Adrenal gland (tissue), 12 donors: ENCODE measurements around the gene PTH2. TPM values are rescaled to one million over a fixed set of nuclear protein-coding genes. Genes with fewer than 3 reads are reported as not detected.

Source experiments
- DNase-seq, 7 donors: peaks; one replicate each; pipeline ENCODE4 v3.0.0-alpha.2; 2019 to 2020
- H3K27ac ChIP-seq, 5 donors: fragments of 200-600 bp; sonication (generic) in 4 of 5; 1 replicate in 3 of 5; 2 replicates in 2 of 5; pipeline versions ENCODE4 v1.5.1 to v1.8.0; 2016 to 2020; ENCODE audit warnings: mild to moderate bottlenecking in 1 of 5
- H3K27me3 ChIP-seq: fragments of 200-600 bp; 2 replicates; pipeline ENCODE4 v1.8.0; 2021
- H3K36me3 ChIP-seq, 2 donors: fragments of 200-600 bp; replicated peaks in 1 of 2; 1 replicate in 1 of 2; 2 replicates in 1 of 2; pipeline versions ENCODE4 v1.5.1 to v1.8.0; 2018 to 2022
- H3K4me1 ChIP-seq, 2 donors: fragments of 200-600 bp; replicated peaks in 1 of 2; 1 replicate in 1 of 2; 2 replicates in 1 of 2; pipeline versions ENCODE4 v1.5.1 to v1.8.0; 2018 to 2021
- H3K4me3 ChIP-seq, 4 donors: fragments of 200-600 bp; sonication (generic) in 3 of 4; one replicate each; pipeline ENCODE4 v1.5.1; 2016 to 2018
- H3K9me3 ChIP-seq, 3 donors: fragments of 200-600 bp; sonication (generic) in 1 of 3; replicated peaks in 1 of 3; 1 replicate in 2 of 3; 2 replicates in 1 of 3; pipeline versions ENCODE4 v1.5.1 to v1.8.0; 2016 to 2021
- CTCF ChIP-seq, 6 experiments: fragments of 450-650 bp in 4 of 6; fragments of 200-600 bp in 2 of 6; sonication (generic) in 1 of 6; IDR thresholded peaks; 1 replicate in 5 of 6; 2 replicates in 1 of 6; pipeline versions ENCODE4 v1.5.1 to v1.8.0; 2016 to 2021; ENCODE audit warnings: antibody characterized with exemption in 6 of 6, mild to moderate bottlenecking in 2 of 6, moderate library complexity in 1 of 6
- POLR2A ChIP-seq, 2 donors: fragments of 450-650 bp; IDR thresholded peaks; one replicate each; pipeline ENCODE4 v1.6.1; 2017; ENCODE audit warnings: antibody characterized with exemption in 2 of 2, mild to moderate bottlenecking in 2 of 2, moderate library complexity in 1 of 2
- WGBS, 4 donors: extraction: QIAGEN DNeasy Blood & Tissue Kit in 2 of 4; methylation state at CpG; one replicate each; pipeline versions ENCODE4 v1.1.5 to v1.1.7; 2013 to 2017; 5-methylcytosine and 5-hydroxymethylcytosine counted together
- intact Hi-C, 2 donors: fragments of 100-400 bp; cut with DNase I; formaldehyde crosslinking; loops; one replicate each; pipeline versions ENCODE4 v1.14.1 to v1.15.0; 2022 to 2023
- polyA plus RNA-seq, 3 donors: library from polyadenylated mRNA; stranded (reverse); fragments of 200-250 nt in 2 of 3; fragments of 350-450 nt in 1 of 3; fragmentation: Illumina TruSeq in 1 of 3; extraction: RNeasy Lipid Tissue Mini Kit (QIAGEN cat#74804) in 1 of 3; gene quantifications; one replicate each; pipeline ENCODE4 v1.2.3, GENCODE V29; 2013 to 2014
- total RNA-seq, 9 donors: library from RNA; depleted of rRNA in 4 of 9; stranded (reverse); fragments of >200 nt in 4 of 9; fragments of 120-200 nt in 1 of 9; fragmentation: NEBNext Ultra II Directional in 1 of 9; extraction: Animal tissue kit (Norgen Biotek cat#: 25700) in 1 of 9; gene quantifications; one replicate each; pipeline versions ENCODE4 v1.1.0 to v1.2.4, GENCODE V29; 2013 to 2023
- donor health status: healthy with polysubstance abuse.
- donor health status: Bipolar disorder and iron deficiency.
- donor health status: DM: yes; HTN: yes; CAD: no.
- donor health status: DM: no; HTN: no; CAD: no.
- donor health status: DM: no; HTN: no; CAD: no.
- donor health status: DM: yes; HTN: yes; CAD: no.

The PTH2 gene
- total and polyA plus RNA-seq, 12 donors, result not detected

GRCh38 chr19:49425922-49426592 lies 2.8 kb upstream of the PTH2 start:
- intact Hi-C loops, result no loop called here
- WGBS, 4 donors, result 3 to 5% (median 4%) methylated on average over 11 to 30 of the region's 30 CpGs
- Histone ChIP-seq H3K9me3 (no peaks in the 10 kb centered on the region), H3K36me3 (no peaks in the 10 kb centered on the region), H3K27me3 (peaks cover 85% of the 10 kb centered on the region), H3K27ac (no peak overlapping the region), H3K4me3 (no peak overlapping the region), H3K4me1 (peaks cover 0 to 25% of the 10 kb centered on the region in 2 donors)
- TF ChIP-seq CTCF (IDR thresholded peaks at IDR 0.05) (no peak), POLR2A (IDR thresholded peaks at IDR 0.05) (no peak)
- no peak for DNase-seq

DNA sequence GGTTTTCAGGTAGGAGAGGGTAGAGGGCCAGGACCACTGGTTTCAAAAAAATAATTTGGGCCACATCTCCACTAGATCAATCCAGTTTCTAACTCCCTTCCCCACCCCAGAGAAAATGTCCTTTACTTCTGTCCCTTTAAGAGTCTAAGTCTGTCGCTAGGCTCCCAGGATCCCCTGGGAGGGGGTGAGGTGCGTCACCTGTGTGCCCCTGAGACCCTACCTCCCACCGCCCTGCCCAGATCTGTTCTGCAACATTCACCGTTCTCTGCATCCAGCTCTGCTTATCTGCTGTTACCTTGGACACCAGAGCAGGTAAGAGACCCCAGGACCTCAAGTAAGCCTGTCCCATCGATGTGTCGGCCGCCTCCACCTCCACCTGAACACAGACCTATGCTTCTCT lies 1.9 kb upstream of the PTH2 start, which contains the start of gene GFY:
TSS of gene GFY (plus strand) at position 211 of the 400 bp plus-strand sequence. CDS start 1,043 bp downstream, outside the sequence.
- 41 to 74% (median 54%) methylated on average over 7 of the region's 7 CpGs for WGBS, 4 donors
- Histone ChIP-seq H3K27ac (no peak within 1 kb of the TSS), H3K9me3 (no peaks in the 10 kb centered on the region), H3K36me3 (no peaks in the 10 kb centered on the region), H3K4me3 (no peak within 1 kb of the TSS), H3K27me3 (peaks cover 78% of the 10 kb centered on the region), H3K4me1 (peaks cover 0 to 26% of the 10 kb centered on the region in 2 donors)
- no peak for DNase-seq
- no peak for TF ChIP-seq POLR2A (IDR thresholded peaks at IDR 0.05)
- TF ChIP-seq CTCF (IDR thresholded peaks at IDR 0.05), result no peak
- intact Hi-C loops, result no loop called here

DNA sequence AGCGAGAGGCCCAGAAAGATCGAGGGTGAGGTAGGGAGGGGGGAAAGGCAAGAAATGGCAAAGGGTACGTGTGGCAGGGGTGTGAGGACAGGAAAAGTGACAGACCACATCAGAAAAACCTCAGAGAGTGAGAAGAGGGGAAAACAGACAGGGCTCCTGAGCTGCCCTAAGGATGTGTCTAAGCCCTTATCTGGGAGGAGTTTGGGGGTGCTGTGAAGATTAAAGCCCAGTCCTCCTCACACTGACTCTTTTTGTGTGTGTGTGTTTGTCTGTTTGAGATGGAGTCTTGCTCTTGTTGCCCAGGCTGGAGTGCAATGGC lies 703 bp upstream of the PTH2 start:
- peaks cover 0 to 26% of the 10 kb centered on the region in 2 donors for H3K4me1 ChIP-seq
- TF ChIP-seq POLR2A (IDR thresholded peaks at IDR 0.05), result no peak
- no peak for TF ChIP-seq CTCF (IDR thresholded peaks at IDR 0.05)
- no peaks in the 10 kb centered on the region for H3K9me3 ChIP-seq
- 9 to 19% (median 16%) methylated on average over 3 of the region's 3 CpGs for WGBS, 4 donors
- no peak overlapping the region for H3K27ac ChIP-seq
- DNase-seq, result no peak
- intact Hi-C loops, result no loop called here
- H3K27me3 ChIP-seq, result peaks cover 85% of the 10 kb centered on the region
- no peak overlapping the region for H3K4me3 ChIP-seq
- no peaks in the 10 kb centered on the region for H3K36me3 ChIP-seq

DNA sequence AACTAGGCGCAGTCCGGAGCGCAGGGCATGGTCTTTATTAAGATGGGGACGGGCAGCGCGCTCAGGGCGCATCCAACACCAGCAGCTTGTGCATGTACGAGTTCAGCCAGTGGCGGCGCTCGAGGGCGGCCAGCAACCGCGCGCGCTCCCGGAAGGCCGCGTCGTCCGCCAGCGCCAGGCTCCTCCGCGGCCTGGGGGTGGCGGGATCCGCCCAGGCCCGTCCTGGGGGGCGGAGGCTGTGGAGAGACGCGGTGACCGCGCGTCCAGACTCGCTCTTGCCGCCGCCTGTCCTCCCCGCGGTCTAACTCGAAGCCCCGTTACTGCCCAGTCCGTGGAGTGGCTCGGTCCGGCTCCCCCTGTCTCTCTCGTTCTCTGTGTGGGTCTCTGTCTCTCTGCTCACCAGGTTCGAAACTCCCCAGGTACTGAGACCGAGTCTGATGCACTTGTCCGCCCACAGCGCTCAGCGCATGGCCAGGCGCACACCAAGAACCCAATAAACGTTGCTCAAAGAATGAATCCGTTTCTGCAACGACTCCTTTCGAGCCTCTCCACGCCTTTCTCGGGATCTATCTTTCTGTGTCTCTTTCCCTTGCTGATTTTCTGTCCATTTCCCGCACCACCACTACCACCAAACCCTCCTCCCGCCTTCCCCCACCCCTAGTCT lies 702 bp downstream of the PTH2 start:
- H3K9me3 ChIP-seq, result no peaks in the 10 kb centered on the region
- WGBS, 4 donors, result 2 to 5% (median 3%) methylated on average over 18 to 58 of the region's 58 CpGs
- H3K27ac ChIP-seq, result no peak overlapping the region
- peaks cover 0 to 20% of the 10 kb centered on the region in 2 donors for H3K4me1 ChIP-seq
- peak overlapping the region in 1 of 4 donors; percentile 34 for H3K4me3 ChIP-seq
- peaks cover 75% of the 10 kb centered on the region for H3K27me3 ChIP-seq
- peak in 1 of 7 donors; percentile 40 for DNase-seq
- peak in 4 of 6 experiments; percentile 9 to 36 (median 20) for TF ChIP-seq CTCF (IDR thresholded peaks at IDR 0.05)
- TF ChIP-seq POLR2A (IDR thresholded peaks at IDR 0.05), result no peak
- no peaks in the 10 kb centered on the region for H3K36me3 ChIP-seq
- intact Hi-C loops, result no loop called here
